HPDE6-E6E7 (cell line): ENCODE measurements around the gene CAMTA1.

Experiments
- DNase-seq: peaks from one replicate; pipeline ENCODE4 v3.0.0; 2011; ENCODE audit warnings: missing footprints; ENCODE audit errors: extremely low spot score

The CAMTA1 gene

GRCh38 chr1:7281821-7282220 lies 496.6 kb downstream of the CAMTA1 start:
- no peak for DNase-seq

- no peak for DNase-seq
Observed at GRCh38 chr1:7284839-7285435, 499.7 kb downstream of the CAMTA1 start.

- no peak for DNase-seq
Observed at GRCh38 chr1:7285856-7286454, 500.7 kb downstream of the CAMTA1 start.

GRCh38 chr1:7287013-7287412 lies 501.8 kb downstream of the CAMTA1 start:
- DNase-seq, result no peak

- no peak for DNase-seq
Observed at GRCh38 chr1:7288992-7289391, 503.7 kb downstream of the CAMTA1 start.

- DNase-seq, result no peak
Observed at GRCh38 chr1:7289694-7290093, 504.4 kb downstream of the CAMTA1 start.

GRCh38 chr1:7290971-7291970 lies 506.0 kb downstream of the CAMTA1 start:
- DNase-seq, result no peak

- no peak for DNase-seq
Observed at GRCh38 chr1:7292036-7292681, 506.9 kb downstream of the CAMTA1 start.

GRCh38 chr1:7292714-7293419 lies 507.6 kb downstream of the CAMTA1 start:
- no peak for DNase-seq

- DNase-seq, result no peak
Observed at GRCh38 chr1:7293702-7294629, 508.7 kb downstream of the CAMTA1 start.

- DNase-seq, result no peak
Observed at GRCh38 chr1:7294636-7295035, 509.4 kb downstream of the CAMTA1 start.

GRCh38 chr1:7295946-7296345 lies 510.7 kb downstream of the CAMTA1 start:
- no peak for DNase-seq

- DNase-seq, result no peak
Observed at GRCh38 chr1:7296968-7297367, 511.7 kb downstream of the CAMTA1 start.

GRCh38 chr1:7298145-7298544 lies 512.9 kb downstream of the CAMTA1 start:
- no peak for DNase-seq

- DNase-seq, result no peak
Observed at GRCh38 chr1:7298749-7299151, 513.5 kb downstream of the CAMTA1 start.

GRCh38 chr1:7299329-7299799 lies 514.1 kb downstream of the CAMTA1 start:
- DNase-seq, result peak; percentile 73

- no peak for DNase-seq
Observed at GRCh38 chr1:7299994-7300393, 514.7 kb downstream of the CAMTA1 start.

GRCh38 chr1:7300893-7301663 lies 515.8 kb downstream of the CAMTA1 start:
- peak; percentile 31 for DNase-seq

GRCh38 chr1:7301664-7301981 lies 516.4 kb downstream of the CAMTA1 start:
- no peak for DNase-seq

GRCh38 chr1:7302126-7302525 lies 516.9 kb downstream of the CAMTA1 start:
- no peak for DNase-seq
